ENCODE data around the gene AHCYL2. TPM values are rescaled to one million over a fixed set of nuclear protein-coding genes. Genes with fewer than 3 reads are reported as not detected.
A peak's percentile ranks its signal among the peaks of the same experiment; 100 is the strongest.

The AHCYL2 gene
- total RNA-seq, 1 donor: 8.6 TPM

GRCh38 chr7:129263168-129263567, 38.3 kb downstream of the AHCYL2 start:
- no peak for DNase-seq (ENCODE audit: low read depth)
- H3K4me3 ChIP-seq (ENCODE audit: low read depth, low read length): no peak overlapping the region
- TF ChIP-seq CTCF (IDR thresholded peaks at IDR 0.05; ENCODE audit: insufficient read depth, low read depth, low read length): no peak

- no peak for TF ChIP-seq CTCF (IDR thresholded peaks at IDR 0.05; ENCODE audit: insufficient read depth, low read depth, low read length)
- DNase-seq (ENCODE audit: low read depth): no peak
- no peak overlapping the region for H3K4me3 ChIP-seq (ENCODE audit: low read depth, low read length)
These were observed 39.7 kb downstream of the AHCYL2 start for GRCh38 chr7:129264534-129264933.

- no peak overlapping the region for H3K4me3 ChIP-seq (ENCODE audit: low read depth, low read length)
- no peak for DNase-seq (ENCODE audit: low read depth)
- TF ChIP-seq CTCF (IDR thresholded peaks at IDR 0.05; ENCODE audit: insufficient read depth, low read depth, low read length): no peak
These were observed 40.5 kb downstream of the AHCYL2 start for GRCh38 chr7:129265328-129265727.

- TF ChIP-seq CTCF (IDR thresholded peaks at IDR 0.05; ENCODE audit: insufficient read depth, low read depth, low read length): no peak
- no peak for DNase-seq (ENCODE audit: low read depth)
- H3K4me3 ChIP-seq (ENCODE audit: low read depth, low read length): no peak overlapping the region
These were observed 41.4 kb downstream of the AHCYL2 start for GRCh38 chr7:129266181-129266580.

- no peak for TF ChIP-seq CTCF (IDR thresholded peaks at IDR 0.05; ENCODE audit: insufficient read depth, low read depth, low read length)
- no peak overlapping the region for H3K4me3 ChIP-seq (ENCODE audit: low read depth, low read length)
- no peak for DNase-seq (ENCODE audit: low read depth)
These were observed 45.2 kb downstream of the AHCYL2 start for GRCh38 chr7:129270077-129270476.

GRCh38 chr7:129271500-129272355, 46.9 kb downstream of the AHCYL2 start:
- peak; percentile 76 for TF ChIP-seq CTCF (IDR thresholded peaks at IDR 0.05; ENCODE audit: insufficient read depth, low read depth, low read length)
- H3K4me3 ChIP-seq (ENCODE audit: low read depth, low read length): no peak overlapping the region
- peak; percentile 69 for DNase-seq (ENCODE audit: low read depth)
